Hypothalamus (tissue), 51 donors: ENCODE data around the gene GABRB3.

Experiments used
- DNase-seq, 51 donors: peaks; one replicate each; lab custom pipeline; 2025; lab: John Stamatoyannopoulos, UW

GABRB3 gene

DNA sequence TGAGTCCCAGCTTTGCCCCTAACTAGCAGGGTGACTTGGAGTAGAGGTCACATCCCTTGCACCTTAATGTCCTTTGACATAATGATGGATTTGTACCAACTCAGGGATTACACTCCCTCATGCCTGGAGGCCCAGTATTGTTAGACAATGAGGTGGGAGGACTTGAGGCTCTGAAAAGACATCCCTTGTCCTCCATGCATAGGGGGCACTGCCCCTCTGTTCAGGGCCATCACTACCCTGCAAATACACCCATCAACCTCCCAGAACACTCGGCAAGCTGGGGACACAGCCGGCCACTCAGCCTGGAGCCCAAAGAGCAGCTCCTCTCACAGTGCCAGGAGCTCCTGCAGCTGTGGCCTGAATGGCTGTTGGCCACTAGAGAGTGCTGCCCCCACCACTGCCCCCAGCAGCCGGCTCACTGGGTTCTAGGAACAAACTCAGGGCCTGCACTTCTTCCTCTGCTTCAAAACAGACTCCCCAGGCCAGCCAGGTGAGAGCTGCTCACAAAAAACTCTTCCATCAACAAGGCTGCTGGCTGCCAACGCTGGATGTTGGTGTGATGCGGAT is 90.2 kb downstream of the GABRB3 start:
- DNase-seq = no peak

DNA sequence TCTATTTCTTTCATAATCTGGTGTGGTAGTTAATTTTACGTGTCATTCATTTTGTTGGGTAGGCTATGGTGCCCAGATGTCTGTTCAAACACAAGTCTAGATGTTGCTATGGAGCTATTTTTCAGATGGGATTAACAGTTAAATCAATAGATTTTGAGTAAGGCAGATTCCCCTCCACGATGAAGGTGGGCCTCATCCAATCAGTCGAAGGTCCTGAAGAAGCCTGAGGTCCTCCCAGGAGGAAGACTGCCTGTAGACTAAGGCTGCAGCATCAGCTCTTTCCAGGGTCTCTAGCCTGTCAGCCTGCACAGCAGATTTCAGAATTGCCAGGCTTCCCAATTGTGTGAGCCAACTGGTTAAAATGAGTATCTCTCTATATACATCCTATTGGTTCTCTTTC is 92.9 kb downstream of the GABRB3 start:
- DNase-seq = no peak

DNA sequence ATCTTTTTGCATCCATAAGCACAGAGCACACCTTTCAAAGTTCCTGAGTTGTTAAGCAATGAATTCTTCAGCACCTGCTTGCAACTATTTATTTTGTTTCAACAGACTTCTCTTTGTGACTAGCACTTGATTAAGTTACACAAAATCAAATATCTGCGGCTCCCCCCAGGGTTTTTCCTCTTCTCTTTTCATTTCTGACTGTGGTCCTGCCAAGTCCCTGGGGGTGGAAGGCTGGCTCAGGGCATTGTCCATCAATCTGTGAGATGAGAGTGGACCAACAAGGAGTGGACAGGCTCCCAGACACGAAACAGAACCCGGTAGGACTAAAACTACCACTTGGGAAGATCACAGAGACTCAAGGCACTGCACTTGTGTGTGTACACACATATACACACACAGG is 96.8 kb downstream of the GABRB3 start:
- DNase-seq = no peak

DNA sequence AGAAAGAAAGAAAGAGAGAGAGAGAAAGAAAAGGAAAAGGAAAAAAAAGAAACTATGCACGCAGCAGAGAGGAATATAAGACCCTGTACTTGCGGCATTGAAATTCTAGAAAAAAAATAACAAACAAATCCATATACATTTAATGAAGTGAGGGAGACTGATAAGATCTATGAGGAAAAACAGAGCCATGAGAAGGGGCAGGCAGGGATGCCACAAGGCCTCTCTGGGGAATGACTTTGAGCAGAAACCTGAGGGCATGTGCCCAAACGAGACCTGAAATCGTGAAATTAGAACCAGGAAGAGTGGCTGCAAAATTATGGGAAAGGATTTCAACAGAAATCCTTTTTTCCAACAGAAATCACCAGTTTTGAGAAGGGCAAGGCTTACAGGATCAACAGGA is 98.4 kb downstream of the GABRB3 start:
- DNase-seq = no peak

DNA sequence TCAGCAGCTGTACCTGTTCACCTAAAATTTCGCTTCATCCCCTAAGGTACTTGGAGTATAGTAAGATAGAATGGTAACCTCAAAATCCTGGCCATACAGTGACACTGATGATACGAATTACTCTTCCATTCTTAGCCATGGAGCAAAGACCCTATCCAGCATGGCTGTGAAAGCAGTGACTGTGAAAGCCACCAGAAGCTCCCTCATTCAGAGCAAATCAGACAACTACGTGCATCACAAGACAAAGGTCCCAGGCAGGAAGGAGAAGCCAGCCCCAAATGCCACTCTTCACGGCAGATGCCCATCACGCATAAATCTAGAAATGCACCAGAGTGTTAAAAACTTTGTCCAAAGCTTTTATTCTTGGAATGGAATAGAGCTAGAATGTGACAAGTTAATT is 99.4 kb downstream of the GABRB3 start:
- DNase-seq = no peak

DNA sequence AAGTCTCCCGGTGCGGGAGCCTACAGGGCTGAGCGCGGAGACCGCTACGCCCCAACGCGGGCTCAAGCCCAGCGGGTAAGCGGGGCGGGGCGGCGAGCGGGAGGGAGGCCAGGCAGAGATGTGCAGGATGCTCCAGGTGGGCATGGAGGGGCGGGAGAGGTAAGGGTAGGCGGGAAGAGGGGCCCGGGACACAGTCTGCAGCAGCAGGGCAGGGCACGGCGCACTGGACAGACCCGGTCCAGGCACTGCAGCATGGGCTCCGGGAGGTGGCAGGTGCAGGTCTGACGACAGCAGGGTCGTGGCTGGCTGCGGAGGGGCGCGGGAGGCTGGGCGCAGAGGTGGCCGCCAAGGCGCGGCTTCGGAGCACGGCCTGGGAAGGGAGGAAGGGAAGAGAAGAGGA is 102.8 kb downstream of the GABRB3 start:
- DNase-seq = no peak

DNA sequence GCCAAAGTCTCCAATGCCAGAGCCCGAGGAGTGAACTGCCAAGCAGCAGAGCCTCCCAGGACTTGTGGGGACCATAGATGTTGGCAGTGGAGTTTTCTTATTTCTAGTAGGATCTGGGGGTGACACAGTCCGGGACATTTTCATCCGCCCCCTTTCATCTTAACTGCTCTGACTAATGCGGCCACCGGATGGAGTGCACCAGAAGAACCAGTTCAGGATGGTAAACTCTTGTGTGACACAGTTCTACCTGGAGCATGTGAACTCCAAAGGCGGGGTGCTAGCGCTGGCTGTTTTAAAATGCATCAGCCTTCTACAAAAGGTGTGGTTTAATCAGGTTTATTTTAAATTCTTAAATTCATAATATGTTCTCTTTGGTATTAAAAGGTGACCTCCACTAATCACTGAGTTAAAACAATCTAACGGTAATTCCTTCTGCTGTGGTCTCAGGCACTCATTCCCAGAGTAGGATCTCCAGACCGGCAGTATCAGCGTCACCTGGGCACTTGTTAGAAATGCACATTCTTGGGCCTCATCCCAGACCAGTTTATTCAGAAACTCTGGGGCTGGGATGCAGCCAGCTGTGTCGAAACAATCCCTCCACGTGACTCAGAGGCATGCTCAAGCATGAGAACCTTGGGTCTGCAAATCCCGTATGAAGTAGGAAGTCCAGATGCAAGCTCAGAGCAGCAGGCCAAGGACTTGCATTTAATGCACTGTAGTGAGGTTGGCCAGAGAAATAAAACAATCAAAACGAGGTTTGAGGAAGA is 105.5 kb downstream of the GABRB3 start:
- DNase-seq = peak in 19 of 51 donors; percentile 8 to 63 (median 32)

DNA sequence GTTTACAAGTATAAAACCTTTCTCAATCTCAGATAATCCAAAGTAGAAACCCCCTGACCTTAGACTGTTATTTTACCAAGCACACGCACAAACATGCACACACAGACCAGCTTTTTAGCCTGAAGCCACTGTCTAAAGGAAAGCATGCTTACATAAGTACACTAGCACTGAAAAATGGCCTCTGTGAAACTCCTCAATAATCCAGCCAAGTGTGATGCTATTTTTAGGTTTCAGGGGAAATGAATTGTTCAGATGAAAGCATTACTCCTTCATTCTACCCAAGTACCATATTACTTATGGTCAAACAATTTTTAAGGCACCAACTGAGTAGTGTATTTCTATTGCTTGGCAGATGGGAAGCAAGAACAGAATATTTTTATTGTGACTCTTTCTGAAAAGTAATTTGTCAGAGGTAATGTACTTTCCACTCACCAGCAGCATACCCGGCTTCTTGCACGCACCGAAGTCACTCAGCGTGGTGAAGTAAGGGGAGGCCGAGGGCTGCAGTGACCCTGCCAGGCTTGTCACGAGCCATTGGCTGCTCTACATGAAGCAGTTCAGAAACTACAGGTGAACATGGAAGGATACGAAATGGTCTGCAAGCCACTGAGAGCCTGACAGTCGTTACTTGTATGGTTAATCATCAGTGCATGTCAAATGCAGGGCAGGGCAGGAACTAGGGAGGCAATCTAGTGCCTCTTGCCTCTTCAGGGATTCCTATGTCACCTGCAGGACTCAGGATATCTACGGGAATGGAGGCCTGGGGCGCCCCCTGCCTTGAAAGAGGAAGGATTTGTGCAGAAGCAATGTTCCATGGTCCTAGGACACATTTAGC is 106.7 kb downstream of the GABRB3 start:
- DNase-seq = no peak

DNA sequence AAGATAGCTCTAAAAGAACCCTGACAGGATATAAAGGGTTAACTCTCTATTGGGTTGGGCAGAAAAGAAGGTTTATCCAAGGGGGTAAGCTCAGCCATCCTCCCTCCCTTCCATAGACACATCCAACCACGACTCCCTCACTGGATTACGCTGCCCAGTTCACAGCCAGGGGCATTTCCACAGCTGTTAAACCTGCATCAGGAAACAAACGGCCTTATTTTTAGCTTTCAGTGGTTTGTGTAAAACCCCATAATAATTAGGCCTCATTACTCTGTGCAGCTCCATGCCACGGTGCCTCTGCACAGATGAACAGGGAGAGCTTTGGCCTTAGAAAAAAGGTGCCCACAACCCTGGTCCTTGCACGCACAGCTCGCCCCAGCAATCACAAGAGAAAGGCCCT is 110.6 kb downstream of the GABRB3 start:
- DNase-seq = no peak

DNA sequence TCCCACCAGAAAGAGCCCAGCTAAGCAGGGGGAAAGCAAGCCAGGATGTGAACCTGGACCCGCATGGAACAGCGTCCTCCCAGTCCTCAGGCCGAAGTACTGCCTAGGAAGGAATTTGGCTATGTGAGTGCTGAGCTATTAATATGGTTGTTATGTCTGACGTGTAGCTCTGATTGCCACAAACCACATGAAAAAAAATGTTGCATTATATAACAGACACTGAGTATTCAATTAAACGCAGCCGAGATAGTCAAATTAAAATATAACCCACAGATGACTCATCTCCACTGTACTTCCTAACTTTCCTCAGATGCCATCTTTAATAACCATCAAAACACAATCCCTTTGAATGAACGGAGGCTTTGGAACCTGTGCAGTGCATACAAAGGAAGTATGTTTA is 111.1 kb downstream of the GABRB3 start:
- peak in 1 of 51 donors; percentile 50 for DNase-seq

DNA sequence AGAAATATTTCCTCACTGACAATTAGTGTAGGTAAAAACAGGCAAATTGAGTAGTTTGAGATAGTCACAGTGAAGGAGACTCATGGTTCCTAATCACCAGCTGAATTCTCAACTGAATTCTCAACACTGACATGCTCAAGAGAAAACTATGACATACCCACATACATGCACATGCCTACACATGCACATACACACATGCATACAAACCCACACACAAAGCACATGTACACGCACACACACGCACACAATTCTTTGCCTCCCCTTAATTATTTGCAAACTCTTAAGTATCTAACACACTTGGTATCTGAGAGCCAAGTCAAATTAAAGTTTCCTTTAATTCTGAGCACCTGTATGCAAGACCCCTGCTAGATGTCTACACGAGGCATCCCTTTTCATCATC is 111.8 kb downstream of the GABRB3 start:
- no peak for DNase-seq

DNA sequence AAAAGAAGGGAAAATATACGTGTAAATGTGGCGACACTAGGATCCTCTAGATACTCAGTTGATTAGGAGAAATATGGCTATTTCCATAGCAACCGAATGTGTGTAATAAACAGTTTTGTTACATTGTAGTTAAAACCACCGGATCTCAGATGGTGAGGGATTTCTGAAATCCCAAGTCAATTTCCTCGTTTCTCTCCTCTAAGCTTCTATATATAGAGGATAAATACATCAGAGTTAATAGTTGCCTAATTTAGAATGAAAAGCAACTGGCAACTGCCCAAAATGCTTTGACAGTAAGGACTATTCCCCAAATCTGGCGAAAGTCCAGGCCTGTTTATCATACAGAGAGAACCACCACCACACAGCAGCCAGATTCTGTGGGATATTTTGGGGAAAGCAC is 112.6 kb downstream of the GABRB3 start:
- no peak for DNase-seq

DNA sequence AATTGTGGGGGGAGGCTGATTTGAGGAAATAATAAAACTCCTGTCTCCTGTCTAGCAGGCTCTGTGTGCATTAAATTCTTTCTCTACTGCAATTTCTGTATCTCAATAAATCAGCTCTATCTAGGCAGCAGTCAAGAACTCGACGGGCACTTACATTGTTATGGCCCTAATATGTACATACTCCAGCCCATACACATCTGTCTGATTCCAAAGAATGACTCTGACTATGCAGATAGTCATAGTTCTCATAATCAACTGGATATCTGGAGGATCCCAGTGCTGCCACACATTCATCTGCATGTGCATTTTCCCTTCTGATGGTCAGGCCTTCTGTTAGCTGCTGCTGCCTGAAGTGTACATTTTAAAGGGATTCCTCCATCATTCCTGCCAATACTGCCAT is 114.6 kb downstream of the GABRB3 start:
- no peak for DNase-seq

DNA sequence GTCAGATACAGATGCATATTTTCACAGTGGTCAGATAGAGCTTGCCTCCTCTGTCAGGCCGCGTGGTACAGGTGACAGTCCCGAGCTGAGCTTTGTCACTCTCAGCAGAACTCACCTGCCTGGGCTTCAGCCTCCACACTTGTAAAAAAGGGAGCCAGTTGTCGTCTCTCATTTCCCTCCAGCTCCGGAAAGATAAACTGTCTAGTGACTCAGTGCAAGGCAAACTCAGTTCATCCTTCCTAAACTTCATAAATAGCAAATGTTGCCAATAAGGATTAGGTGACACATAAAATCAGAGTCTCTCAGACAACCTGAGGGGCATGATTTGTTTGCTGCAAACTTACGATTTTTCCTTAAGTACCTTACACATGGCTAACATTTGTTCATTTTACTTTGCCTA is 116.8 kb downstream of the GABRB3 start:
- no peak for DNase-seq

DNA sequence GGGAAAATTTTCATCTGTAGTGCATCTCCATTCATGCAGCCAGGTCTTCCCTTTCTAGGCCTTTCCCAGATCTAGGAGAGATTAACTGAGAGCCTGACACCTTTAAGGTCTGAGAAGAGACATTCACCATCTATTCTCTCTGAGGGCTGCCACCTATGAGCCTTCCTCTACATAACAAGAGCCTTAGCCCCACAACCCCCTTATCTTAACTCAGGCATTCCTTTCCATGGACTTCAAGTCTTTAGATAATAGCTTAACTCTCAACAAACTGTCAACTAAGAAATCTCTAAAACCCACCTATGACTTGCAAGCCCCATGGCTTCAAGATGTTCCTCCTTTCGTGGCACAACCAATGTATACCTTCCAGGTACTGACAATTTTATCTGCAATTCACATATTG is 121.0 kb downstream of the GABRB3 start:
- no peak for DNase-seq

DNA sequence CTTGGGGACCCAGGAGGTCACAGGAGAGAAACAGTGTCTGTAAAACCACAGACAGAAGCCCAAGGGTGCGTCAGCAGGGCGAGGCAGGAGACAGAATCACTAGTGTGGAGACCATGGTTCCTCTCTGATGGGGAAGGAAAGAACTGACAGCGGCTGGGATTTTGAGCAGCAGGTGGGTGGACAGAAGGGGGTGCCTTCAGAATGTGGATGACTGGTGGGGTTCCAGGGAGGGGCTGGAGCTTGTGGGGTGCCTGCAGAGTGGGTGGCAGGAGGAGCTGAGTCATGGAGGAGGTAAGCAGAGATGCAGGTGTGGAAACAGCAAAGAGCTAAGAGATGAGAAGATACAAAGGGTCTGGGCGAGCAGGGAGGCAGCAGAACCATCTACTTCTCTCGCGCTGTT is 124.2 kb downstream of the GABRB3 start:
- DNase-seq = no peak

DNA sequence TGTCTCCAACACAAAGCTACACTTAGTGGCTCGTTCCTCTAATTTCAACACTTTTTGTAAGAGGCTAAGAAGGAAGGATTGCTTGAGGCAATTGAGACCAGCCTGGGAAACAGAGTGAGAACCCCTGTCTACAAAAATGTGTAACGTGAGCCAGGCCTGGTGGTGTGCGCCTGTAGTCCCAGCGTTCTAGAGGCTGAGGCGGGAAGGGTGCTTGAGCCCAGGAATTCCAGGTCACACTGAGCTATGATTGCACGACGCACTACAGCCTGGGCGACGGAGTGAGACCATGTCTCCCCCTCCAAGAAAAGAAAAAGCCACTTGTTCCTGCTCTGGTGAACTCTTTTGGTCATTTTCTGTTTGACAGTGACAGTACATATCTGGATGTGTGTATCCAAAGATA is 127.9 kb downstream of the GABRB3 start:
- no peak for DNase-seq

DNA sequence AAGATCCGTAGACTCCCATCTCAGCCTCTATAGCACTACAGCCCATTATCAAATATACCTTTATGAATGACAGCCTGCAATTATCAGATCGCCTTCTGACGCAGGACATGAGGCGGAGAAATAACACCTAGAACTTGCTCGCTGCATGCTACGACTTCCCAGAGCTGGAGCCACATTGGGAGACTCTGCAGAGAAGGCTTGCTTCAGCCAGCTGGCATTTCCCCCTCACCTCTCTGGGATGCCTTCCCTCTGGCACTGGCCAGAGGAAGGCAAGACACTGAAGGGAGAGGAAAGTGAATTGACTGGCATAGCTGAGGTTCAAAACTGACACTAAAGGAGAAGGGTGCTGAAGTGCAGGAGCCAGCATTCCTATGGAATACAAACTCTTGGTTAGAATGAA is 131.7 kb downstream of the GABRB3 start:
- no peak for DNase-seq

DNA sequence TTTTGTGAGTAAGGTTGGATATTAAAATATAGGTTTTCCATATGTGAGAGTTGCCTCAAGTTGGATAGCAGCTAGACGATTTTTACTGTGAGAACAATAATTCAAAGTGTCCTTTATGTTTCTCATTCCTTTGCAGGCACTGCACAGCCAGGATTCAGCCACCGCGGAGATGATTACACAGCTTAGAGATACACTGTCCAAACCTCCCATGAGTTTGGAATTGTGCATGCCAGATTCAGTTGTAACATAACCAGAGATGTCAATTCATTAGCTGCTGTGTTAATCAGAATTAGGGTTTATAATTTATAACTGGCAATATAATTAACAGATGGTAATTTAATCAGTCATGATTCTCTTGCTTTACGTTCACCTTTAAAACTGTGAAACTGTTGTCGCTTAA is 132.3 kb downstream of the GABRB3 start:
- no peak for DNase-seq

DNA sequence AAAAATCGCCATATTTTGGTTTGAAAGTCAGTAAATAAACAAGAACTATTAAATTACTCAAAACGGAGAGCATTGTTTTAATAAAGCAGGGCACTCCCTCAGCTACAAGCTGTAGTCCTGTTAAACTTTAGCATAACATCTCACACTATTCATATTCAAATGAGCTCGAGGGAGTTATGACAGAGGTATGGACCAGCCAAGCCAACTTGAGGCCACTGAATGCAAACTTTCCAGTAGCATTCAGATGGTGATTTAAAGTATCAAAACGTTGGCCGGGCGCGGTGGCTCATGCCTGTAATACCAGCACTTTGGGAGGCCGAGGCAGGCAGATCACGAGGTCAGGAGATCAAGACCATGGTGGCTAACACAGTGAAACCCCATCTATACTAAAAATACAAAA is 132.9 kb downstream of the GABRB3 start:
- DNase-seq = no peak

DNA sequence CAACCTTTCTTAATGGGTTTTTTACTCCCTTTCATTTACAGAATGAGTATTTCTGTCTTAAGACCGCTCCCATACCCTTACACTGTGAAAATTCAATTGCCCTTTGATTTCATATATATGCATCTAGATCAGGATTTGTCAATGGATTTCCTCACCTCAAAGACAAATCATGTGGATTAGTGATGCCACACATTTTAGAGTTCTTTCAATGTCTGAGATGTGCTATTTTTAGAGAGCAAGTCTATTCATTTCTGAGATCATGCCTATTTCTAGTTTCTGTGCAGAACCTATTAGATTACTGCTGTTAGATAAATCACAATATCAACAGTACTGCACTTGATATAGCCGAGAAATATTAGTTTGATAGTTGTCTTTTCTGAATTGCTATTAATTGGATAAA is 137.3 kb downstream of the GABRB3 start:
- DNase-seq = no peak

DNA sequence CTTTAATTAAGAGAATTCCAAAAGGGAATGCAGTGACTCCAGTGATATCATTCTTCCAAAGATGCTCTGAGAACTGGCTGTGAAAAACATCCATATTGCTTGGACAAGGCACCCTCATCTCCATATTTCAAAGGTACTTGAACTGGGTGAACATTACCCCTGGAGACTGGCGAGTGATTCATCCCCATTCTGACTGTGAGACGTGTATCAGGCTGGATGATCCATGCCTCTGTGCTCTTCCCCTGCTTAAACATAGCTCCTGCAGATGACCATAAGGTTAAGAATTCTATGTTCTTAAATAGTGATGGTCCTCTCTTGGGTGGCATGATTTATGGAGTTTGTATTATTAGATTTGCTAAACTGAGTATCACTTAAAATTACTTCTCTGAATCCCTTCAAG is 137.8 kb downstream of the GABRB3 start:
- DNase-seq = no peak
